ENCODE results near the gene BHLHE23.

Gene BHLHE23

DNA sequence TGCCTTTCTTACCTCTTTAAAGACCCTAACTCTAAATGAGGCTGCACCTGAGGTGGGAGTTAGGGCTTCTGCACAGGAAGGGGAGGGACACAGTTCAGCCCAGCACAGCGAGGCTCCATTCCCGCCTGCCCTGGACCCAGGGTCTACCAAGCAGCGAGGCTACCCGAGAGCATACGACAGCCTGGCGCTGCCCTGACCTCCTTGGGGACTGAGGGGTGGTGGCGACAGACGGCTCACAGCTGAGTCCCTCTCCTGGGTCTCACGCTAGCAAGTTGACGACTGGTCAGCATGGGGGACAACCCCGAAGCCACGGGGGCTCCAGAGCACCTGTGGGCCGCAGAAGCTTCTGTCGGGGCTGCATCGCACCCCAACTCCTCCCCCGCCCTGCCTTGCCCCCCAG is 29.9 kb downstream of the BHLHE23 start:
- H3K4me3 ChIP-seq (ENCODE audit: low read length), result no peak overlapping the region
- DNase-seq (ENCODE audit: low read depth), result no peak
- TF ChIP-seq, protein P1, sequence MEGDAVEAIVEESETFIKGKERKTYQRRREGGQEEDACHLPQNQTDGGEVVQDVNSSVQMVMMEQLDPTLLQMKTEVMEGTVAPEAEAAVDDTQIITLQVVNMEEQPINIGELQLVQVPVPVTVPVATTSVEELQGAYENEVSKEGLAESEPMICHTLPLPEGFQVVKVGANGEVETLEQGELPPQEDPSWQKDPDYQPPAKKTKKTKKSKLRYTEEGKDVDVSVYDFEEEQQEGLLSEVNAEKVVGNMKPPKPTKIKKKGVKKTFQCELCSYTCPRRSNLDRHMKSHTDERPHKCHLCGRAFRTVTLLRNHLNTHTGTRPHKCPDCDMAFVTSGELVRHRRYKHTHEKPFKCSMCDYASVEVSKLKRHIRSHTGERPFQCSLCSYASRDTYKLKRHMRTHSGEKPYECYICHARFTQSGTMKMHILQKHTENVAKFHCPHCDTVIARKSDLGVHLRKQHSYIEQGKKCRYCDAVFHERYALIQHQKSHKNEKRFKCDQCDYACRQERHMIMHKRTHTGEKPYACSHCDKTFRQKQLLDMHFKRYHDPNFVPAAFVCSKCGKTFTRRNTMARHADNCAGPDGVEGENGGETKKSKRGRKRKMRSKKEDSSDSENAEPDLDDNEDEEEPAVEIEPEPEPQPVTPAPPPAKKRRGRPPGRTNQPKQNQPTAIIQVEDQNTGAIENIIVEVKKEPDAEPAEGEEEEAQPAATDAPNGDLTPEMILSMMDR (conservative IDR thresholded peaks at IDR 0.05; ENCODE audit: low read length), result no peak

DNA sequence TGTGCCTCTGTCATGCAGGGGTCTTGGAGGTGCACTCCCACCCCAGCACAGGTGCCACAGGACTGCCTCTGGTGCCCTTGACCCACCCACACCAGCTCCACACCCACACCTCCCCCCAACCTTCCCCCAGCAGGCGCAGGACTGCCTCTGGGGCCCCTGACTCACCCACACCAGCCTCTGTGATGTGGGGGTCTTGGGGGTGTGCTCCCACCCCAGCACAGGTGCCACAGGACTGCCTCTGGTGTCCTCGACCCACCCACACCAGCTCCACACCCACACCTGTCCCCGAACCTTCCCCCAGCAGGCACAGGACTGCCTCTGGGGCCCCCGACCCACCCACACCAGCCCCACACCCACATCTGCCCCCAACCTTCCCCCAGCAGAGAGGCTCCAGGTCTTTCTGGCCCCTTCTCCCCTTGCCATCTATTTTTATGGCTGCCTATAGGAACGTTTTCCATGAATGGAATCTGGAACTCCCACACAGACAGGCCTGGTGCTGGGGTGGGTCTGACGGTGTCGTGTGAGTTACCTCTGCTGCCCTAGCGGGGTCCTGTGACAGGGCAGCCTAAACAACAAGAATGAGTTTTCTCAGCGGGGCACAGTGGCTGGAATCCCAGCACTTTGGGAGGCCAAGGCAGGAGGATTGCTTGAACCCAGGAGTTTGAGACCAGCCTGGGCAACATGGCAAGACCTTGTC is 30.8 kb downstream of the BHLHE23 start:
- TF ChIP-seq, protein P1 (conservative IDR thresholded peaks at IDR 0.05; ENCODE audit: low read length), result no peak
- no peak for DNase-seq (ENCODE audit: low read depth)
- H3K4me3 ChIP-seq (ENCODE audit: low read length), result no peak overlapping the region

DNA sequence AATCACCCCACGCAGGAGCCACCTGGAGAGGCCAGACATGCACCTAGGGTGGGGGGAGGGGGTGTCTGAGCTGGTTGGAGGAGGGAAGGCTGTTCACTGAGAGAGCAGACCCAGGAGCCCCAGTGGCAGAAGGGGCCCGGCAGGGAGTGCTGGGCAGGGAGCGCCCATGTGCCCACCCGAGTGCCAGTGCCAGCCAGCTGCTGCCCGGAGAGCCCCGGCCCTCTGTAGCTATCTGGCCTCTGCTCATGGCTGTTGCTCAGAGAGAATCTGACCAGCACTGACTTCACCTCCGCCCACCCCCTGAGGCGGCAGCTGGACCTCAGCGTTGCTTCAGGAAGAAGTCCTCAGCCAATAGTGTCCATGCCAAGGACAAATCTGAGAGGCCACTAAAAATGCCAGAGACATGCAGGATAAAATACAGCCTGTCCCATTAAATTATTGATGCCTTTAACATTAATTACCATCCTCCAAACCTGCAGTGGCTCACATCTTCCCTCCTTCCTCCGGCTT is 31.5 kb downstream of the BHLHE23 start:
- TF ChIP-seq, protein P1 (conservative IDR thresholded peaks at IDR 0.05; ENCODE audit: low read length), result no peak

DNA sequence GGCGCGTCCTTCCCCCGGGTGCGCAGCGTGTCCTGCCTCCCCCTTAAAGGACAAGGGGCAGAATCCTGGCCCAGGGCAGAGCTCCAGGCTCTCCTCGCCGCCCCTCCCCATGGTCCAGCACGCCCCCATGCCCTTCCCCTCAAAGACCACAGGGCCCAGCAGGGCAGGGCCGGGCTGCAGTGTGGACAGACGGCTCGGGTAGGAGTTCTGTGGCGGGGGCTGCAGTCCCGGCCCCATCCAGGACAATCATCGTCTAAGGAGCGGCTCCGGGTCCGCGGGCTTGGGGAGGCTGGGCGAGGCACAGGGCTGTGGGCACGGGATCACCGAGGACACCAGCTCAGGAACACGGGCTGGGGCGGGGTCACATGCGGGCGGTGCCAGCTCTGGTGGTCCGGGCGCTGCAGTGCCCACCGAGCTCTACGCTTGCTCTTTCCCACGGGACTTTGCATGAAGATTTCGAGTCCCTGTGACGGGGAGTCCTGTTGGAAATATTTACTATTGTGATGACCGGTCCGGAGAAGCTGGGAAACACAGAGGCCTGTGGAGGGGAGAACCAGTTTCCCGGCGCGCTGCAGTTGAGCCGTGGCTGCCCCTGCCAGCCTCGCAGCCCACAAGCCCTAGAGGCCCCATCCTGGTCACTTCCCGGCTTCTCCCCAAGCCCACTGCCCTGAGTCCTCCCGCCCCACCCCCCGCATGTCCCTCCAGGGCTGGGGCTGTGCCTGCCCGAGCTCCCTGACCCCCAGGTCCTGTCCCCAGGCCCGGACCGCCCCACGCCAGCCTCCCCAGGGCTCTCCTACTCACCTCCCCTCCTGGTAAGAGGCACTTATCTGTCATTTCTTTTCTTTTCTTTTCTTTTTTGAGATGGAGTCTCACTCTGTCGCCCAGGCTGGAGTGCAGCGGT is 33.7 kb downstream of the BHLHE23 start:
- no peak for DNase-seq (ENCODE audit: low read depth)
- TF ChIP-seq, protein P1 (conservative IDR thresholded peaks at IDR 0.05; ENCODE audit: low read length), result no peak
- H3K4me3 ChIP-seq (ENCODE audit: low read length), result no peak overlapping the region

More for the DNA sequence above, 31.5 kb downstream of the BHLHE23 start:
- no peak overlapping the region for H3K4me3 ChIP-seq (ENCODE audit: low read length)
- DNase-seq (ENCODE audit: low read depth), result no peak

DNA sequence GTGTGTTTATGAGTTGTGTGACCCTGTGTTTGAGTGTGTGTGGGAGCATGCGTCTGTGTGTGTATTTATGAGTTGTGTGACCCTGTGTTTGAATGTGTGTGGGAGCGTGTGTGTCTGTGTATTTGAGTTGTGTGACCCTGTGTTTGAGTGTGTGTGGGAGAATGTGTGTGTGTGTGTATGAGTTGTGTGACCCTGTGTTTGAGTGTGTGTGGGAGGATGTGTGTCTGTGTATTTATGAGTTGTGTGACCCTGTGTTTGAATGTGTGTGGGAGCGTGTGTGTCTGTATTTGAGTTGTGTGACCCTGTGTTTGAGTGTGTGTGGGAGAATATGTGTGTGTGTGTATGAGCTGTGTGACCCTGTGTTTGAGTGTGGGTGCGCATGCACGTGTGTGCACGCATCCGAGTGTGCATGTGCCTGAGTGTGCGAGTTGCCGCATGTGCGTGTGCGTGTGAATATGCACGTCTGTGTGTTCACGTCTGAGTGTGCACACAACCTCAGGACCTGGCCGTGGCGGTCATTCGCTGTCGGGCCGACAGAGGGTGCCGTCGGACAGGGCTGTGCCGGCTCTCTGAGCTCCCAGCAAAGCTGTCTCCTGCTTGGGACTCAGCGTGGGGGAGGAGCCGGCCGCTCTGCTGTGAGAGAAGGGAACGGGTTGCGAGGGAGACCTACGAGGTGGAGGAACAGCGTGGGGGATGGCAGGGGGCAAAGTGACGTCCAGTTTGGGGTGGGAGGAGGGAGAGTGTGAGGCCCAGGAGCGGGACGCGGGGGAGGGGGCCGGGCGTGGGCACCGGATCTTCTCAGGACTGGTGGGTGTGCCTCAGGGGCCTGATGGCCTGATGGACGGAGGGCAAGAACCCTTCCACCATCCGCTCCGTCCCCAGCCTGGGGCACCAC is 34.6 kb downstream of the BHLHE23 start:
- peak; percentile 70 for DNase-seq (ENCODE audit: low read depth)
- TF ChIP-seq, protein P1 (conservative IDR thresholded peaks at IDR 0.05; ENCODE audit: low read length), result peak; percentile 85
- H3K4me3 ChIP-seq (ENCODE audit: low read length), result peak overlapping the region; percentile 45

DNA sequence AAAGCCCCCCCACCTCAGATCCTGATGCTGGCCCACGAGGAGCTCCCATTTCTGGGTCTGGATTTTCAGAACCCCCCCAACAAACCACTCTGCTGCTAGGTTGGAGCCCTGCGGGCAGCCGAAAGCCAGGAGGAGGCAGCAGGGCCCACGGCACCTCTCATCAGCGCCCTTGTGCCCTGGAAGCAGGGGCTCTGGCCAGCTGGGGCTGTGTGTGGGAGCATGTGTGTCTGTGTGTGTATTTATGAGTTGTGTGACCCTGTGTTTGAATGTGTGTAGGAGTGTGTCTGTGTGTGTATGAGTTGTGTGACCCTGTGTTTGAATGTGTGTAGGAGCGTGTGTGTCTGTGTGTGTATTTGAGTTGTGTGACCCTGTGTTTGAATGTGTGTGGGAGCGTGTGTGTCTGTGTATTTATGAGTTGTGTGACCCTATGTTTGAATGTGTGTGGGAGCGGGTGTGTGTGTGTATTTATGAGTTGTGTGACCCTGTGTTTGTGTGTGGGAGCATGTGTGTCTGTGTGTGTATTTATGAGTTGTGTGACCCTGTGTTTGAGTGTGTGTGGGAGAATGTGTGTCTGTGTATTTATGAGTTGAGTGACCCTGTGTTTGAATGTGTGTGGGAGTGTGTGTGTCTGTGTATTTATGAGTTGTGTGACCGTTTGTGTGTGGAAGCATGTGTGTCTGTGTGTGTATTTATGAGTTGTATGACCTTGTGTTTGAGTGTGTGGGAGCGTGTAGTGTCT is 35.4 kb downstream of the BHLHE23 start:
- DNase-seq (ENCODE audit: low read depth), result no peak
- H3K4me3 ChIP-seq (ENCODE audit: low read length), result no peak overlapping the region
- TF ChIP-seq, protein P1 (conservative IDR thresholded peaks at IDR 0.05; ENCODE audit: low read length), result no peak

All from AG10803 (cell line).